ENCODE measurements around the gene PRSS53.

The PRSS53 gene

GRCh38 chr16:31077024-31077423, 11.7 kb downstream of the PRSS53 start:
- DNase-seq = no peak

GRCh38 chr16:31076319-31076718, 12.4 kb downstream of the PRSS53 start:
- DNase-seq = no peak

- no peak for DNase-seq
Observed at GRCh38 chr16:31074814-31075183, 13.9 kb downstream of the PRSS53 start.

DNA sequence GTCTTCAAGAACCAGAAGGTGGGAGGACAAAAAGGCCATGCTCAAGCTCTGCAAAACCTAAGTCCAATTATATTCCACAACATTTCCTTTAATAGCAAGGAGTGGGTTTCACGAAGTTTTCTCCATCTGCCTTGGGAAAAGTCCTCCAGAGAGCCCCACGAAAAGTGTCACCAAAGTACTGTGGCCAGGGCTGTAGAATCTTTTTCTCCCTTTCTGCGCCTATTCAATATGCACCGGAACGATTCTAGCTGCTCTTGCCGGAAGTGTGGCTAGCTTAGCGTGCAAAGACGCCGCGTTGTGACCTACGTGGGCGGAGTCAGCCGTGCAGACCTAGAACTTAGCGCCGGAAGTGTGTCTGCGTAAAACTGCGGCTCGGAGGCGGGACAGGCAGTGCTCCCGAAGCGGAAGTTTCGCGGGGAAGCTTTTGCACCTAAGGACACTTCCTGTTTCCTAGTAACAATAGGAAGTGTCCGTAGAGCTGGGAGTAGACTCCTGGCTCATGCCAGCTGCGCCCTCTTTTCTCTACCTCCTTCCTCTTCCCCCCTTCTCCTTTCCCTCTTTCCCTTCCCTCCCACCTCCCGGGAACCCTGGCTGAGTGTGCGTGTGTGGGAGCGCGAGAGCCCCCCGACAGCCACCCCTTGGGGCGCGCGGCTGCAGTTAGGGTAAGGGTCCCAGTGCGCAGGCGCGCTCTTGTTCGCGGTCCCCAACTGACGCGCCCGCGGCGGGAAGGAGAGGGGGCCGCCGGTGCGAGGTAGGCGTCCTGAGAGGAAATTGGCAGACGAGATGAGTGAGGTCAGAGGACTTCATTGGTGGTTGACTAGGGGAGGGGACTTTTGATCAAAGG, 14.6 kb downstream of the PRSS53 start, which contains the start of the genes ZNF646 and ZNF668:
Gene ZNF646, plus strand, starts transcription at position 453 of the 844 bp plus-strand sequence. CDS start 1,903 bp downstream, outside the sequence.
Gene ZNF668, minus strand, starts transcription at position 271 of the 844 bp plus-strand sequence. CDS start 9,781 bp downstream, outside the sequence.
- peak; percentile 95 to 98 (median 97) for DNase-seq

- peak; percentile 73 to 92 (median 82) for DNase-seq
Observed at GRCh38 chr16:31073142-31073969, 15.4 kb downstream of the PRSS53 start.

DNA sequence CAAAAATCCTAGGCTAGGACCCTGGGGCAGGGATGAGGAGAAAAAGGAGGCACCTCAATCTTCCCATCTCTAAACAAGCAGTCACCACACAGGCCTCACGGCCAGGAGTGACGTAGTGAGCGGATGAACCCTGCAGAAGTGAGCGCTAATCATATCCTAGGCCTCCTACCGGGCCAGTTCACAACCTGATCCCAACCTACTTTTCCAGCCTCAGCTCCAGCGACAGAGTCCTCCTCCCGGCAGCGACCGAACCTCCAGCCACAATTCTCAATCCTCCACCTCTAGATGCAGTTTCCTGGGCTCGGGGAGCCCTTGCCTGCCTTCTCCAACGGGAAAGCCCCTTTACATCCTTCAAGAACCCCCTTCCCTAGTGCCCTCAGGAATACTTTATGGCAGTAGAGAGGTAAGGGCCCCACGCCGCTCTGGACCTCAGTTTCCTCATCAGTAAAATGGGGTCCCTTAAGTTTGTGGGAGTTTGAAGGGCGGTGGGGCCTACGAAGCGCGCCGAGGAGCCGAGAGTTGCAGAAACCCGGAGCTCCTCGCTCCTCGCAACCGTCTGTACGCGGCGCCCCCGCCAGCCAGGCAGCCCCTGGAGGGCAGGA, 16.1 kb downstream of the PRSS53 start:
- DNase-seq = peak in 1 of 6 experiments; percentile 9

DNA sequence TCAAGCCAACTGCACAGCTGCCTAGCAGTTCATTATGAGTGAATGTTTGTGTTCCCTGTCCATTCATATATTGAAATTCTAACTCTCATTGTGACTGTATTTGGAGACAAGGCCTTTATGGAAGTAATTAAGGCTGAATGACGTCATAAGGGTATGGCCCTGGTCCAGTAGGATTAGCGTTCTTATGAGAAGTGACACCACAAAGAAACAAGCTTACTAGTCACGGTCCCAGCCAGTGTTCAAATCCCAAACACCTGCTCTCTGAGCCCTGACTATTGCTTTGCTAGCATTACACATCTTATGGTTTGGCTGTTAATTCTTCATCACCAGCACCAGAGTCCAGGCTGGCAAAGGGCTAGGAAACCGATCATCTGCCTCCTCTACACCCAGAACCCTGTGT, 16.9 kb downstream of the PRSS53 start:
- no peak for DNase-seq

- DNase-seq = no peak
Observed at GRCh38 chr16:31067342-31067741, 21.4 kb downstream of the PRSS53 start.

DNA sequence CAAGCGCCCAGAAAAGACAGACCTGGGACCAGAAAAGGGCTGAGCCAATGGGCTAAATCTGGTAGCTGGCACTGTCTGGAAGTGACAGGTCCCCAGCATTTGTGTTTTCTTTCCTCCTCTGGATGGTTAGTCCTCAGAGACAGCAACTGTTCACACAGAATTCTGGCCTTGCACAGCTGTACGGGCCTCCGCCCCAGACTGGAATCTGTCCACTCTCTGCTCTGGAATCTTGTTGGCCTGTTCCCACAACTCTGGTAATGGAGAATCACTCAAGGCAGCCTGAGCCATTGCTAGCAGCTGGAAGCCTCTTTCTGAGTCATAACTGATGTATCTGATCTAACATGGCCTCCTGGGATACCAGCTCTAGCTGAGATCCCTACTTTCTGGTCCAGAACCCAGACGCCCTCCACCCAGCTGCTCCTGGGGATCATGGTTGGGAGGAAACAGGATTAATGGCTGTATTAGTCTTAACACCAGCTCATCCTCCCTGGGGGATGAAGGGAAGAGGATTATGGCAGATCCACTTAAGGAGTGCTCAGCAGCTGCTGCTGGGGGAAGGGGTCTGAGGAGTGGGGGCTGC, 23.8 kb downstream of the PRSS53 start:
- DNase-seq = no peak

- no peak for DNase-seq
Observed at GRCh38 chr16:31063843-31064611, 24.7 kb downstream of the PRSS53 start.

DNA sequence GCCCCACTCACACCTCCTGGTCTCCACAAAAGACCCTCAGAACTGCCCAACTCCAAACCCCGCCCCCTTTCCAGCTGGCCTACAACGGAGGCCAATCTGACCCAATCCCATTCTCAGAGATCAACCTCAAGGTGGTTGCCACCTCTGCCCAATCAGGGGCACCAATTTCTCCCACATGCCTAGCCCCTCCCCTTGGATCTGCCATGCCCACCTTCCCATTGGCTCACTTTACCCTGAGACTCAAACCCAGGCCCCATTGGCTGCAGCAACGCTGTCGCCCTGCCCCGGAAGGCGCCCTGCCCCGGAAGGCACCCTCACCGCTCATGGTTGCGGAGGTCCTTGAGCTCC, 25.3 kb downstream of the PRSS53 start:
- no peak for DNase-seq

- no peak for DNase-seq
Observed at GRCh38 chr16:31061813-31062440, 26.8 kb downstream of the PRSS53 start.

DNA sequence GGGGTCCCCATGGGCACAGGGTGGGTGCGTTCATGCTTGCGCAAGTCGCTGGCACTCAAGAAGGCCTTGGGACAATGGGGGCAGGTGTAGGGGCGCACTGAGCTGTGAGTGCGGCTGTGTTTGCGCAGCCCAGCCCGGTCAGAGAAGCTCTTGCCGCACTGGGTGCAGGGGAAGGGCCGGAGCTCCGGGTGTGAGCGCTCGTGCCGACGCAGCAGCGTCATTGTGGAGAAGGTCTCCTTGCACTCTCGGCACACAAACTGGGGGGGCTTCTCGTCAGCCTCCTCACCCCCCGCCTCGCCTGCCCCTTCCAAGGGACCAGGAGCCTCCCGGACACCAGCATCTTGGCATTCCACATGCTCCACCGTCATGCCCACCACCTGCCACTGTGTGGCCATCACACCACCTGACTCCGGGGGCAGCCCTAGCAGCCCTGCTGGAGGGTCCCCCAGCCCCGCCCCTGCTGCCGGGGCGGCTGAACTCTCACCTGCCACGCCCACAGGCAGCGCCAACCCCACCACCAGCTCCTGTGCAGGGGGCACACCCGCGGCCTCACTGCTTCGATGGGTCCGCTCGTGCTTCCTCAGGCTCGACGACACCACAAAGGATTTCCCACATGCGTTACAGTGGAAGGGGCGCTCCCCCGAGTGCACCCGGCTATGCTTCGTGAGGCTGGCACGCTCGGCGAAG, 27.5 kb downstream of the PRSS53 start:
- no peak for DNase-seq

DNA sequence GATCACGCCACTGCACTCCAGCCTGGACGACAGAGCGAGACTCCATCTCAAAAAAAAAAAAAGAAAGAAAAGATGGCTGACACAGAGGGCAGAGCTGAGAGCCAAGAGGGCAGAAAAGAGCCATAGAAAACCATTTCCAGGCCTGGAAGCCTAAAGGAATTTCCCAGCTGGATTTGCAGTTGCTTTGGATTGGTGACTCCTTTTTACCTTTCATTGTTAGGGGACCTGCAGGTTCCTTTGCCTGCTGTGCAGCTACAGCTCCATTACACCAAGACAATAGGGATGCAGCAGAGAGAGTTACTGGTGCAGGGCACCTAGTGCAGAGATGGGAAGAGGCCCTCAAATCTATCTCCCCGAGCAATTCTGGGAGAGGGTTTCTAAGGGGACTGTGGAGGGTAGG, 33.1 kb downstream of the PRSS53 start:
- DNase-seq = no peak

DNA sequence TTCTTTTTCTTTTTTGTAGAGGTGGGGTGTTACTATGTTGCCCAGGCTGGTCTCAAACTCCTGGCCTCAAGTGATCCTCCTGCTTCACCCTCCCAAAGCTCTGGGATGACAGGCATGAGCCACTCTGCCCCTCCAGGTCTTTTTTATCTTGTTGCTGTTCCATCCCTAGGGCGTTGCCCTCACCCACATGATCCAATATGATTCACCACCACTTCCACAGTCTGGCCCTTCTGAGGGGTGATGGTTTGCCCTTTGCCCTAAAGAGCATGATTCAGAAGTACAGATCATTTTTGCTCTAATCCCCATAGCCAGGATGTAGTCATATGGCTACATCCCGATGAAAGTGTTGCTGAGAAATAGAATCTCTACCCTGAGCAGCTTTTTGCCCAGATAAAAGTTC, 36.6 kb downstream of the PRSS53 start:
- no peak for DNase-seq

- DNase-seq = no peak
Observed at GRCh38 chr16:31050280-31051030, 38.3 kb downstream of the PRSS53 start.

GRCh38 chr16:31043898-31044481, 44.8 kb downstream of the PRSS53 start:
- no peak for DNase-seq

DNA sequence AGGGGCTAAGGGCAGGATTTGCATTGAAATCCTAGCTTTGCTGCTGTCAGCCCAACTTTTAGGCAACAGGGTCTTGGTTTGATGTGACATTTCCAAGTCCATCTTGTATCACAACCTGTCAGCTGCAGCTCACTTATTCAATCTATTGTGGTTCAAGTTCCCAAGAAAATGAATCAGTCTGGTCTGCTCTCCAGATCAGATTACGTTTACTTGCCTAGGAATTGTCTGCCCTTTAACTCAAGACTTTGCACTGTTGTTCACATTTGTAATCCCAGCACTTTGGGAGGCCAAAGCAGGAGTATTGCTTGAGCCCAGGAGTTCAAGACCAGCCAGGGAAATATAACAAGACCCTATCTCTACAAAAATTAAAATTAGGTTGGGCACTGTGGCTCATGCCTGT, 45.4 kb downstream of the PRSS53 start:
- no peak for DNase-seq

GRCh38 chr16:31042866-31043265, 45.9 kb downstream of the PRSS53 start:
- no peak for DNase-seq

GRCh38 chr16:31038993-31039392, 49.8 kb downstream of the PRSS53 start:
- DNase-seq = no peak
